H1 (cell line): ENCODE data around the gene SDSL.

Source experiments
- BCL11A ChIP-seq, 2 experiments: IDR thresholded peaks; one replicate each; pipeline ENCODE4 v1.6.1; 2011; ENCODE audit warnings: low read depth in 2 of 2, low read length in 2 of 2, mild to moderate bottlenecking in 2 of 2
- CBX5 ChIP-seq: fragments of 300-800, 300-1000 bp; sonication (generic); IDR thresholded peaks from 2 replicates; pipeline ENCODE4 v1.7.1; 2016; ENCODE audit warnings: antibody characterized with exemption, low read length, low read depth
- CEBPB ChIP-seq: IDR thresholded peaks from 2 replicates; pipeline ENCODE4 v1.6.1; 2012; ENCODE audit warnings: low read depth, low read length
- CREB1 ChIP-seq: IDR thresholded peaks from 2 replicates; pipeline ENCODE4 v1.6.1; 2012; ENCODE audit warnings: inconsistent platforms
- EP300 ChIP-seq, 2 experiments: IDR thresholded peaks; 1 replicate in 1 of 2; 2 replicates in 1 of 2; pipeline ENCODE4 v1.6.1; 2011 to 2012; ENCODE audit warnings: low read depth in 2 of 2, low read length in 2 of 2, mild to moderate bottlenecking in 2 of 2, borderline replicate concordance in 1 of 2, inconsistent platforms in 1 of 2, moderate library complexity in 1 of 2
- EZH2 ChIP-seq: fragments of 200-600 bp; sonication (generic); IDR thresholded peaks from 2 replicates; pipeline ENCODE4 v1.7.1; 2012; ENCODE audit warnings: low read depth, mild to moderate bottlenecking, moderate library complexity, low read length, inconsistent platforms; ENCODE audit not compliant: severe bottlenecking
- GABPA ChIP-seq: IDR thresholded peaks from 2 replicates; pipeline ENCODE4 v1.6.1; 2011; ENCODE audit warnings: mild to moderate bottlenecking, low read length, moderate library complexity, borderline replicate concordance; ENCODE audit not compliant: insufficient read depth
- POLR2A ChIP-seq, 2 experiments: IDR thresholded peaks; 1 replicate in 1 of 2; 2 replicates in 1 of 2; pipeline ENCODE4 v1.6.1; 2011; ENCODE audit warnings: low read depth in 2 of 2, low read length in 2 of 2, mild to moderate bottlenecking in 2 of 2; ENCODE audit errors: control extremely low read depth in 1 of 2
- RAD21 ChIP-seq, 2 experiments: IDR thresholded peaks in 1 of 2; conservative IDR thresholded peaks in 1 of 2; 2 replicates each; pipeline ENCODE4 v1.6.1; 2011; ENCODE audit warnings: low read depth in 2 of 2, low read length in 2 of 2, improper control_type of control experiment in 1 of 2, inconsistent platforms in 1 of 2, mild to moderate bottlenecking in 1 of 2, moderate library complexity in 1 of 2
- TEAD4 ChIP-seq: IDR thresholded peaks from 2 replicates; pipeline ENCODE4 v1.6.1; 2012; ENCODE audit warnings: low read depth, low read length, inconsistent platforms, mixed read lengths
- ZNF274 ChIP-seq: IDR thresholded peaks from 2 replicates; pipeline ENCODE4 v1.7.0; 2012; ENCODE audit warnings: low read length, borderline replicate concordance; ENCODE audit errors: extremely low read depth
- TF ChIP-seq, protein P1 (sequence below), 3 experiments: IDR thresholded peaks; 1 replicate in 2 of 3; 2 replicates in 1 of 3; pipeline versions ENCODE4 v1.5.1 to v1.6.1; 2011; ENCODE audit warnings: low read length in 3 of 3, mild to moderate bottlenecking in 3 of 3, inconsistent platforms in 2 of 3, low read depth in 1 of 3, moderate library complexity in 1 of 3; ENCODE audit not compliant: insufficient read depth in 1 of 3; ENCODE audit errors: control extremely low read depth in 1 of 3
- TF ChIP-seq, protein P2 (sequence below): IDR thresholded peaks from 2 replicates; pipeline ENCODE4 v1.6.1; 2012; ENCODE audit warnings: inconsistent platforms
- TF ChIP-seq, protein P3 (sequence below): IDR thresholded peaks from 2 replicates; pipeline ENCODE4 v1.6.1; 2011; ENCODE audit warnings: low read length, improper control_type of control experiment

DNA sequence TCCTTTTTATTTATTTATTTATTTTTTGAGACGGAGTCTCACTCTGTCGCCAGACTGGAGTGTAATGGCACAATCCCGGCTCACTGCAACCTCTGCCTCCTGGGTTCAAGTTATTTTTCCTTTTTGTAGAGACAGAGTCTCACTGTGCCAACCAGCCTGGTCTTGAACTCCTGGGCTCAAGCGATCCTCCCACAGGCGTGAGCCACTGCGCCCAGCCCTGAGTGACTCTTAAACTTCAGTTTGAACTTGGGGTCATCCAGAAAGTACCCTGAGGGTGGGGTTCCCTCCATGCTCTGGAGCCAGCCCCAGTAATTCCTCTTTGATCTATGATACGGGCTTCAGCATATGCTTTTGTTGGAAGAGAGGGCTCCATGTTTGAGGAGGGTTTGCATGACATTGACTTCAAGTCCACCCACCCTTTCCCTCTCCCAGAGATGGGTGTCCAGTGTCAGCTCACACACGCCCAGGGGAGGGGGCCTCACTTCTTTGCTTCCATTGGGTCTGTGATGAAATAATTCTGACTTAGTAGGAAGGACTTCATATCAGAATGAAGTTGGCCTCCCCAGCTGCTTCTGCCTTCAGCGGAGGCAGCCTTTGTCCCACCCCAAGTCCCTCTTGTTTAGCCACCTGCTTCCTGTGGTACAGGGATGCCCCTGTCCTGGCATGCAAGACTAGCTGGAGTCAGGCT is 30.4 kb upstream of the SDSL start:
- TF ChIP-seq, protein P1, sequence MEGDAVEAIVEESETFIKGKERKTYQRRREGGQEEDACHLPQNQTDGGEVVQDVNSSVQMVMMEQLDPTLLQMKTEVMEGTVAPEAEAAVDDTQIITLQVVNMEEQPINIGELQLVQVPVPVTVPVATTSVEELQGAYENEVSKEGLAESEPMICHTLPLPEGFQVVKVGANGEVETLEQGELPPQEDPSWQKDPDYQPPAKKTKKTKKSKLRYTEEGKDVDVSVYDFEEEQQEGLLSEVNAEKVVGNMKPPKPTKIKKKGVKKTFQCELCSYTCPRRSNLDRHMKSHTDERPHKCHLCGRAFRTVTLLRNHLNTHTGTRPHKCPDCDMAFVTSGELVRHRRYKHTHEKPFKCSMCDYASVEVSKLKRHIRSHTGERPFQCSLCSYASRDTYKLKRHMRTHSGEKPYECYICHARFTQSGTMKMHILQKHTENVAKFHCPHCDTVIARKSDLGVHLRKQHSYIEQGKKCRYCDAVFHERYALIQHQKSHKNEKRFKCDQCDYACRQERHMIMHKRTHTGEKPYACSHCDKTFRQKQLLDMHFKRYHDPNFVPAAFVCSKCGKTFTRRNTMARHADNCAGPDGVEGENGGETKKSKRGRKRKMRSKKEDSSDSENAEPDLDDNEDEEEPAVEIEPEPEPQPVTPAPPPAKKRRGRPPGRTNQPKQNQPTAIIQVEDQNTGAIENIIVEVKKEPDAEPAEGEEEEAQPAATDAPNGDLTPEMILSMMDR (IDR thresholded peaks at IDR 0.05; ENCODE audit: control extremely low read depth in 1 of 3, insufficient read depth in 1 of 3, low read depth in 1 of 3, low read length in 3 of 3), result no peak
- TF ChIP-seq EP300 (IDR thresholded peaks at IDR 0.05; ENCODE audit: borderline replicate concordance in 1 of 2, low read depth in 2 of 2, low read length in 2 of 2) (no peak), CREB1 (no peak), EZH2 (no peak), CBX5 (no peak), GABPA (no peak), CEBPB (no peak), ZNF274 (no peak), RAD21 (IDR thresholded peaks at IDR 0.05 in 1 of 2, conservative IDR thresholded peaks at IDR 0.05 in 1 of 2; ENCODE audit: low read depth in 2 of 2, low read length in 2 of 2) (no peak), POLR2A (IDR thresholded peaks at IDR 0.05; ENCODE audit: control extremely low read depth in 1 of 2, low read depth in 2 of 2, low read length in 2 of 2) (no peak), BCL11A (IDR thresholded peaks at IDR 0.05; ENCODE audit: low read depth in 2 of 2, low read length in 2 of 2) (no peak), TEAD4 (no peak)
- TF ChIP-seq, protein P2, sequence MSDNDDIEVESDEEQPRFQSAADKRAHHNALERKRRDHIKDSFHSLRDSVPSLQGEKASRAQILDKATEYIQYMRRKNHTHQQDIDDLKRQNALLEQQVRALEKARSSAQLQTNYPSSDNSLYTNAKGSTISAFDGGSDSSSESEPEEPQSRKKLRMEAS, result no peak
- TF ChIP-seq, protein P3, sequence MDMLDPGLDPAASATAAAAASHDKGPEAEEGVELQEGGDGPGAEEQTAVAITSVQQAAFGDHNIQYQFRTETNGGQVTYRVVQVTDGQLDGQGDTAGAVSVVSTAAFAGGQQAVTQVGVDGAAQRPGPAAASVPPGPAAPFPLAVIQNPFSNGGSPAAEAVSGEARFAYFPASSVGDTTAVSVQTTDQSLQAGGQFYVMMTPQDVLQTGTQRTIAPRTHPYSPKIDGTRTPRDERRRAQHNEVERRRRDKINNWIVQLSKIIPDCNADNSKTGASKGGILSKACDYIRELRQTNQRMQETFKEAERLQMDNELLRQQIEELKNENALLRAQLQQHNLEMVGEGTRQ, result no peak
